ENCODE results near the gene CTF1.
"Not testable (repeated sequence)": the region's sequence is repeated elsewhere in the genome, so short reads cannot be mapped to it uniquely, and the experiment has no call there.

The CTF1 gene

GRCh38 chr16:30896261-30896888 lies at the start of gene CTF1:
CTF1 (plus strand) TSS chr16:30896614; CDS start chr16:30896644, 30 bp downstream.
- peak; percentile 61 for DNase-seq

DNA sequence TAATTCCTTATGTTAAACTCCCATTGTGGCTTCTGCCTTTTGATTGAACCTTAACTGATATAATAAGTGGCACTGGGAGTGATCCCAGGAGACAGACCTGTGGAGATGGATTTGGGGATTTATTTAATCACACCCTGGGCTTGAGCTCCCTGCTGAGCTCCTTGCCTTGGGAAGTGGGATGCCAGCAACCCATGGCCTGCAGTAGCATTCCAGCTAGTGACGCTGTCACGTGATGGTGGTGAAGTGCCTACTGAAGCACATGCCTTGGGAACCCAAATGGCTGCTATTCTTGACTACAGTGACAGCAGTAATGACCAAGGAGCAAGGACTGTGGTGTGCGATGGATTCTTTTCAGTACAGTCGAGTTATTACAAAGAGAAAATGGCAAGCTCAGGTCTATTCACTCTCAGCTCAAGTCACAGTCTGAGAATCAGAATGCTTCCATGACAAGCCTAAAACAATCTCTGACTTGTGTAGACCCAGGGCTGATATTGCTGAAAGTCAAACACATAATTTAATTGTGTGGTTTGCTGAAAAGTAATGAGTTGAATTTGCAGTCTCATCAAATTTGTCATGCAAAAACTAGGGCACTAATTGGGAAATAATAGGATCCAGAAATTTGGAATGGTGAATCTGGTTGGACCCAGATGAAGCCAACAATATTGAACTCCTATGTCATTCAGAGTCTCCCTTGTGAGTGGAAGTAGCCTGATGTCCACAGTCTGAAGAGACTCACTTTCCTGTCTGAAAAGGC lies 49.6 kb upstream of the CTF1 start:
- no peak for DNase-seq

DNA sequence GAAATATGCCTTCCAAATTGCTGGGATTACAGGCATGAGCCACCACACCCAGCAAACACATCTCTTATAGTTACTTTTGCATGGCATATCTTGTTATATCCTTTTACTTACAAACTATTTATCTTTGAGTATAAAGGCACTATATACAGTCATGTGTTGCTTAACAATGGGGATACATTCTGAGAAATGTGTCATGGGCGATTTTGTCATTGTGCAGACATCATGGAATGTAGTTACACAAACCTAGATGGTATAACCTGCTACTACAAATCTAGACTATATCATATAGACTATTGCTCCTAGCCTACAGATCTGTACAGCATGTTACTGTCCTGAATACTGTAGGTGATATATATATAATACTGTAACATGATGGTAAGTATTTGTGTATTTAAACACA lies 46.2 kb upstream of the CTF1 start:
- no peak for DNase-seq

GRCh38 chr16:30853758-30854157 lies 42.7 kb upstream of the CTF1 start:
- no peak for DNase-seq

DNA sequence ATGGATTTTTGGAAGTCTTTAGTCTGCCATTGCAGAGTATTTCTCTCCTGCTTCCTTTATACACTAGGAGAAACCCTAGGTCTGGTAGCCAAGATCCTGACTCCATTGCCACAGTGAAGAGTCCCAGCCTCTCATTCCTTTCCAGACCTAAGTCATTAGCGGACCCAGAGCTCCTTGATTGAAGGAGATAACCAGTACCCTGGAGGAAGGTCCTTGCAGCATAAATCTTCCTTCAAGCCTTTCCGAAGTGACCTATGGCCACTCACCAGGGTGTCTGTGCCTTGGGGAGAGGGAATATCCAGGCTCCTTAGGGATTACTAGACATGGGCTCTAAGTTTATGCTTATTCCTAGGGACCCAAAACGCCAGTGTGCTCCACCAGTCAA lies 38.3 kb upstream of the CTF1 start:
- no peak for DNase-seq

GRCh38 chr16:30858829-30859423 lies 37.5 kb upstream of the CTF1 start:
- no peak for DNase-seq

DNA sequence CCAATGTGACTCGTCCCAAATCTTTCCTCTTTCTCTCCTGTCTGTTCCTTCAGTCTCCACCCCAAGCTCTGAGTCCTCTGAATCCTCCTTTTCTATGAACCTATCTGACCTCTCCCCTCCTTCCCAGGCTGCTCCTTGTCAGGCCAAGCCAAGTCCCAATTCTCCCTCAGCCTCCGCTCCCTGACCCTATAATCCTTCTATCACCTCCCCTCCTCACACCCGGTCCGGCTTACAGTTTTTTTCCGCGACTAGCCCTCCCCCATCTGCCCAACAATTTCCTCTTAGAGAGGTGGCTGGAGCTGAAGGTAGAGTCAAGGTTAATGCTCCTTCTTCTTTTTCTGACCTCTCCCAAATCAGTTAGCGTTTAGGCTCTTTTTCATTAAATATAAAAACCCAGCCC lies 35.7 kb upstream of the CTF1 start:
- not testable (repeated sequence) for DNase-seq

DNA sequence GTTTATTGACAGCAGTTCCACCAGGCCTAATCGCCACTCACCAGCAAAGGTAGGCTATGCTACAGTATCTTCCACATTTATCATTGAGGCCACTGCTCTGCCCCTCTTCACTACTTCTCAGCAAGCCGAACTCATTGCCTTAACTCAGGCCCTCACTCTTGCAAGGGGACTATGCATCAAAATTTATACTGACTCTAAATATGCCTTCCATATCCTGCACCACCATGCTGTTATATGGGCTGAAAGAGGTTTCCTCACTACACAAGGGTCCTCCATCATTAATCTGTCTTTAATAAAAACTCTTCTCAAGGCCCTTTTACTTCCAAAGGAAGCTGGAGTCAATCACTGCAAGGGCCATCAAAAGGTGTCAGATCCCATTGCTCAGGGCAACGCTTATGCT lies 33.2 kb upstream of the CTF1 start:
- not testable (repeated sequence) for DNase-seq

DNA sequence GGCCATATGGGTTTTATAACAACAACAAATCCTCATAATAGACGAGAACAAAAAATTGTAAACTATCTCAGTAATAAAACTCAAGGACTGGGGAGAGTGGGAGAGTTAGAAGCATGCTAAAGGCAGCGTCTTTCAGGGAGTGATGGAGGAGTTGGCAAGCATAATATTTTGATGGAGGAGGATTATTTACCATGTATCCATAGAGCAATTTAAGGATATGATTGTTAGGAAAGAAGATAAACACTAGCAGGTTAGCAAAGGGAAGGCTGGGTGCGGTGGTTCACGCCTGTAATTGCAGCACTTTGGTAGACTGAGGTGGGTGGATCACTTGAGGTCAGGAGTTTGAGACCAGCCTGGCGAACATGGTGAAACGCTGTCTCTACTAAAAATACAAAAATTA lies 30.4 kb upstream of the CTF1 start:
- no peak for DNase-seq

DNA sequence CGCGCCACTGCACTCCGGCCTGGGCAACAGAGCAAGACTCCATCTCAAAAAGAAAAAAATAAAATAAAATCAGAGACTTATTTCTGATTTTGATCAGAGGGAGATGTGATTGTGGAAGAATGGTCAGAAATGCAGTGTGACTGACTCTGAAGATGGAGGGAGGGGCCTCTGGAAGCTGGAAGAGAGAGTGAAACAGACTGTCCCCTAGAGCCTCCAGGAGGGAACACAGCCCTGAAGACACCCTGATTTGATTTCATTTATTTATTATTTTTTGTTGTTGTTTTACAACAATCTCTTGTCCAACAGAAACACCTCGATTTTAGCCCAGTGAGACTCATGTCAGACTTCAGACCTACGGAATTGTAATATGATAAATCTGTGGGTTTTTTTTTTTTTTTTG lies 28.7 kb upstream of the CTF1 start:
- no peak for DNase-seq

DNA sequence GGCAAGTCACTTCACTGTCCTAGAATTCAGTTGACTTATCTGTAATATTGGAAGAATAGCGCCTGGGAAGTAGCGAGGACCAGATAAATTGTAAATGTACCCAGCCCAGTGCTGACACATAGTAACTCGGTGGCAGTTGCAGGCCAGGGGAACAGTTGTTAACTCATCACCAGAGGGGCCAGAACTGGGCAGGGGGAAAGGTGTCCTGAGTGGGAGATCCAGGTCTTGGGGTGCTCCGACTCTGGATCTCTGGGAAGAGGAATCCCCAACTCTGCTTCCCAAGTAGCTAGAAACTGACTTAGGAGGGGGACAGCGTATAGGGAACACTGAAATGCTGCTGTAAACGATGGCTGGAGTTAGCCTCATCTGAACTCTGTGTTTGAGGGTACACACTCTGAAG lies 25.5 kb upstream of the CTF1 start:
- DNase-seq = no peak

- no peak for DNase-seq
These were observed 22.1 kb upstream of the CTF1 start for GRCh38 chr16:30874244-30874820.

GRCh38 chr16:30874821-30875717 lies 21.3 kb upstream of the CTF1 start:
- peak; percentile 81 for DNase-seq

DNA sequence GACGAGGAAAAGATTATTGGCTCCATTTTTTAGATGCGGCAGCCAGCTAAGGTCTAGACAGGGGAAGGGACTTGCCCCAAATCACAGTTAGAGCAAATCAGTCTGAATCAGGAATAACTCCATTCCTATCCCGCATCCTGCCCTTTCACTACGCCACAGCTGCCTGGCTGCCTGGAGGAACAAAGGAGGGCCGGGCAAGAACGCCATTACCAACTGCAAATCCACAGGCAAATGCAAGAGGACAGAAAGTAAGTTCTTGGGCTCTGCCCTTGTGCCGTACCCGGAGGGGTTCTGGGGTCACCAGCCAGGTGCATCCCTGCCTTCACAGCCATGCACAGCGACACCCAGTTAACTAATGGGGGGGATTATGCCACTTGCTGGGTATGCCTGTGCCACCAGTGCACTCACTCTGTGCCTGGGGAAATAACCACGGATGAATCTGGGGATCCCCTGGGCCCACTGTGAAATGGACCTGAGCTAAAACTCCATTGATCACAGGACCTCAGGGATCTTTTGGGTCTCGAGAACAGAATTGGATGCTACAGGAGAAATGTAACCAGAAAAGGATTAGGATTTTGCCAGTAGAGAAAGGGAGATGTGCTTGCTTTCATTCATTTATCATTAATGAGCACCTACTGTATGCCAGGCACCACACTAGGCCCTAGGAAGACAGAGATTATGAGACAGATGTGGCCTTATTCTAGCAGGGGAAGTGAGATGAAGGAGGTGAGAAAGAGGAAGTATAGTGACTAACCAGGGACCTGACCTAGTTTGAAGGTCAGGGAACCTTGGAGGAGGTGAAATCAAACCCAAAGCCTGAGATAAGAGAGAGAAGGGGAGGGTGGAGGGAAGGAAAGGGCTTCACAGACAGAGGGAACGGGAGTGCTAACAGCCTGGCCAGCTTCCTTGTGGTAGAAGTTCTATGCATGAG lies 20.3 kb upstream of the CTF1 start:
- peak; percentile 46 for DNase-seq

DNA sequence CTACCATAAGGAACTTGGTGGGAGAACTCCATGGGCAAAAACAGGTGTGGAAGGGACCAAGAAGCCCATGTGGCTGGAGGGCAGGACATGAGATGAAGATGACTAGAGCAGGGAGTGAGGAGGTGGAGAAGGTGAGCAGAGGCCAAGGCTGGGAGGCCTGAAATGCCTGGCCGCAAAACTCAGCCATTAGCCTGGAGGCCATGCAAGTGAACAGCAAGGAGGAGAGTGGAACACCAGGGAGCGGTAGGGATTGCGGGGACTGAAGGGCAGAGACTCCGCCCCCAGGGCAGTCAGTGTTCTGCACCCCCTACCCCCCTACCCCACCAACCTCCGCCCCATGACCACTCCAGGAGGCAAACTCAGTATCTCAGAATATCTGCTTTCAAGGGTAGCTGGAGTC lies 19.5 kb upstream of the CTF1 start:
- no peak for DNase-seq

- no peak for DNase-seq
These were observed 13.7 kb upstream of the CTF1 start for GRCh38 chr16:30882429-30883310.

DNA sequence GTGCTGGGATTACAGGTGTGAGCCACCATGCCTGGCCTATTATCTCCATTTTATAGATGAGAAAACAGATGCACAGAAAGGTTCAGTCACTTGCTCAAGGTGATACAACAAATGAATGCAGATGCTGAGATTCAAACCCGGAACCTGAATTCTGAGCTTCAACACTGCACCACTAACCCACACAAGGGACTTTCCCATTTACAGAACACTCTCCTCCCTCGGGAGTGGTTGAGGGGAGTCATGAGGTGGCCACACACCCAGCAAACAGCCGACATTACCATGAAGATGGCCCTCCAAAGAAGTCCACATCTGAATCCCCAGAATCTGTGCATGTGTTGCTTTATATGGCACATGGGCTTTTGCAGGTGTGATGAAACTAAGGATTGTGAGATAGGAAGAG lies 11.7 kb upstream of the CTF1 start:
- no peak for DNase-seq

DNA sequence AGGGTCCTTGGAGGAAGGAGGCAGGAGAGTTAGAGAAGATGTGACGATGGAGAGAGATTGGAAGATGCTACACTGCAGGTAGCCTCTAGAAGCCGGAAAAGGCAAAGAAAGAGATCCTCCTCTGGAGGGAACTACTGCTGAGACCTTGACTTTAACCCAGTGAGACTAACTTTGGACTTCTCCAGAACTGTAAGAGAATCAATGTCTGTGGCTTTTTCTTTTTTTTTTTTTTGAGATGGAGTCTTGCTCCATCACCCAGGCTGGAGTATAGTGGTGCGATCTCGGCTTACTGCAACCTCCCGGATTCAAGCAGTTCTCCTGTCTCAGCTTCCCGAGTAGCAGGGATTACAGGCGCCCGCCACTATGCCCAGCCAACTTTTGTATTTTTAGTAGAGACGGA lies 11.2 kb upstream of the CTF1 start:
- DNase-seq = no peak

GRCh38 chr16:30886145-30886544 lies 10.3 kb upstream of the CTF1 start:
- no peak for DNase-seq

GRCh38 chr16:30887927-30888326 lies 8.5 kb upstream of the CTF1 start:
- no peak for DNase-seq
